ENCODE results near the gene VPS13A.

Gene VPS13A

GRCh38 chr9:77304543-77304942 lies 127.2 kb downstream of the VPS13A start:
- in situ Hi-C loops (cut with HindIII; ENCODE audit: low sequenced_read_pairs), result no loop called here
- no peak for TF ChIP-seq CTCF (IDR thresholded peaks at IDR 0.05; ENCODE audit: low read depth, low read length, missing control alignments)
- DNase-seq (ENCODE audit: low read depth), result no peak
- H3K4me3 ChIP-seq (ENCODE audit: low read depth, low read length), result no peak overlapping the region

- DNase-seq (ENCODE audit: low read depth), result no peak
- no peak for TF ChIP-seq CTCF (IDR thresholded peaks at IDR 0.05; ENCODE audit: low read depth, low read length, missing control alignments)
- in situ Hi-C loops (cut with HindIII; ENCODE audit: low sequenced_read_pairs), result no loop called here
- H3K4me3 ChIP-seq (ENCODE audit: low read depth, low read length), result no peak overlapping the region
Observed at GRCh38 chr9:77305622-77306400, 128.5 kb downstream of the VPS13A start.

GRCh38 chr9:77307166-77307565 lies 129.8 kb downstream of the VPS13A start:
- in situ Hi-C loops (cut with HindIII; ENCODE audit: low sequenced_read_pairs), result no loop called here

GRCh38 chr9:77316058-77316457 lies 138.7 kb downstream of the VPS13A start:
- H3K4me3 ChIP-seq (ENCODE audit: low read depth, low read length), result no peak overlapping the region
- in situ Hi-C loops (cut with HindIII; ENCODE audit: low sequenced_read_pairs), result no loop called here
- no peak for TF ChIP-seq CTCF (IDR thresholded peaks at IDR 0.05; ENCODE audit: low read depth, low read length, missing control alignments)
- no peak for DNase-seq (ENCODE audit: low read depth)

More at GRCh38 chr9:77307166-77307565, 129.8 kb downstream of the VPS13A start:
- no peak for TF ChIP-seq CTCF (IDR thresholded peaks at IDR 0.05; ENCODE audit: low read depth, low read length, missing control alignments)
- no peak overlapping the region for H3K4me3 ChIP-seq (ENCODE audit: low read depth, low read length)
- DNase-seq (ENCODE audit: low read depth), result no peak

- H3K4me3 ChIP-seq (ENCODE audit: low read depth, low read length), result no peak overlapping the region
- in situ Hi-C loops (cut with HindIII; ENCODE audit: low sequenced_read_pairs), result no loop called here
- DNase-seq (ENCODE audit: low read depth), result no peak
- TF ChIP-seq CTCF (IDR thresholded peaks at IDR 0.05; ENCODE audit: low read depth, low read length, missing control alignments), result no peak
Observed at GRCh38 chr9:77325058-77325457, 147.7 kb downstream of the VPS13A start.

- in situ Hi-C loops (cut with HindIII; ENCODE audit: low sequenced_read_pairs), result no loop called here
- no peak for TF ChIP-seq CTCF (IDR thresholded peaks at IDR 0.05; ENCODE audit: low read depth, low read length, missing control alignments)
- no peak for DNase-seq (ENCODE audit: low read depth)
Observed at GRCh38 chr9:77328102-77328501, 150.8 kb downstream of the VPS13A start.

More at GRCh38 chr9:77328102-77328501, 150.8 kb downstream of the VPS13A start:
- H3K4me3 ChIP-seq (ENCODE audit: low read depth, low read length), result no peak overlapping the region
